Body of pancreas (tissue), 4 donors: Measurements from ENCODE around the gene CANT1. TPM values are rescaled to one million over a fixed set of nuclear protein-coding genes. Genes with fewer than 3 reads are reported as not detected.
"Not testable (repeated sequence)": the region's sequence is repeated elsewhere in the genome, so short reads cannot be mapped to it uniquely, and the experiment has no call there.

Source experiments
- ATAC-seq: fragments of 150-250 bp; one replicate; pipeline ENCODE4 v1.9.1; 2016
- DNase-seq, 4 donors: peaks; one replicate each; pipeline ENCODE4 v3.0.0-alpha.2; 2019
- H3K27ac ChIP-seq, 4 donors: fragments of 200-600 bp; sonication (generic); 1 replicate in 3 of 4; 2 replicates in 1 of 4; pipeline versions ENCODE4 v1.5.1 to v1.6.1; 2016 to 2019; ENCODE audit warnings: mild to moderate bottlenecking in 1 of 4, mixed read lengths in 1 of 4, moderate library complexity in 1 of 4
- H3K27me3 ChIP-seq, 2 donors: fragments of 200-600 bp; sonication (generic); one replicate each; pipeline ENCODE4 v1.6.0; 2016; ENCODE audit warnings: mild to moderate bottlenecking in 1 of 2
- H3K36me3 ChIP-seq, 2 donors: fragments of 200-600 bp; sonication (generic); replicated peaks in 1 of 2; 2 replicates each; pipeline ENCODE4 v1.5.1; 2016; ENCODE audit warnings: low read depth in 2 of 2; ENCODE audit not compliant: insufficient read depth in 1 of 2
- H3K4me1 ChIP-seq: fragments of 200-600 bp; sonication (generic); one replicate; pipeline ENCODE4 v1.6.0; 2016
- H3K4me3 ChIP-seq, 2 donors: fragments of 200-600 bp; sonication (generic); 1 replicate in 1 of 2; 2 replicates in 1 of 2; pipeline ENCODE4 v1.5.1; 2016 to 2019
- H3K9me3 ChIP-seq, 3 donors: fragments of 200-600 bp; sonication (generic); 1 replicate in 2 of 3; 2 replicates in 1 of 3; pipeline ENCODE4 v1.5.1; 2016
- CTCF ChIP-seq, 7 experiments: fragments of 450-650 bp in 4 of 7; fragments of 200-600 bp in 3 of 7; sonication (generic) in 3 of 7; IDR thresholded peaks; one replicate each; pipeline ENCODE4 v1.5.1; 2016 to 2019; ENCODE audit warnings: antibody characterized with exemption in 7 of 7
- POLR2A ChIP-seq, 3 donors: fragments of 450-650 bp; IDR thresholded peaks; one replicate each; pipeline ENCODE4 v1.6.1; 2016; ENCODE audit warnings: antibody characterized with exemption in 3 of 3, mild to moderate bottlenecking in 2 of 3
- WGBS, 2 donors: methylation state at CpG; one replicate each; pipeline ENCODE4 v1.1.5; 2017; 5-methylcytosine and 5-hydroxymethylcytosine counted together
- intact Hi-C: fragments of 100-400 bp; cut with DNase I; formaldehyde crosslinking; loops from one replicate; pipeline ENCODE4 v1.15.1; 2023
- total RNA-seq, 2 donors: library from RNA; depleted of rRNA; stranded (reverse); fragments of >200 nt; gene quantifications; one replicate each; pipeline ENCODE4 v1.1.0, GENCODE V29; 2016

CANT1 gene
- total RNA-seq, 2 donors from 2014 or later, result 12.5 to 17.5 TPM

GRCh38 chr17:79033046-79033616, 23.6 kb upstream of the CANT1 start:
- H3K4me1 ChIP-seq, result peaks cover 7% of the 10 kb centered on the region
- no peaks in the 10 kb centered on the region for H3K36me3 ChIP-seq
- H3K9me3 ChIP-seq, result no peaks in the 10 kb centered on the region
- DNase-seq (no peak), ATAC-seq (no peak)
- H3K4me3 ChIP-seq, result no peak overlapping the region
- TF ChIP-seq POLR2A (IDR thresholded peaks at IDR 0.05) (no peak), CTCF (IDR thresholded peaks at IDR 0.05) (no peak)
- H3K27ac ChIP-seq, result no peak overlapping the region
- 79 to 94% methylated on average over 9 of the region's 9 CpGs for WGBS, 2 donors
- intact Hi-C loops, result no loop called here
- peaks cover 0 to 4% of the 10 kb centered on the region in 2 donors for H3K27me3 ChIP-seq

GRCh38 chr17:79031996-79032875, 22.7 kb upstream of the CANT1 start:
- WGBS, 2 donors, result 71 to 77% methylated on average over 25 to 26 of the region's 26 CpGs
- H3K36me3 ChIP-seq, result no peaks in the 10 kb centered on the region
- H3K9me3 ChIP-seq, result no peaks in the 10 kb centered on the region
- no peak overlapping the region for H3K4me3 ChIP-seq
- no peak for TF ChIP-seq POLR2A (IDR thresholded peaks at IDR 0.05)
- TF ChIP-seq CTCF (IDR thresholded peaks at IDR 0.05), result no peak
- ATAC-seq, result no peak
- H3K4me1 ChIP-seq, result peaks cover 16% of the 10 kb centered on the region
- H3K27me3 ChIP-seq, result peaks cover 0 to 11% of the 10 kb centered on the region in 2 donors
- intact Hi-C loops, result no loop called here
- H3K27ac ChIP-seq, result no peak overlapping the region
- no peak for DNase-seq

GRCh38 chr17:79030636-79031035, 21.1 kb upstream of the CANT1 start:
- H3K36me3 ChIP-seq, H3K27ac ChIP-seq, DNase-seq, intact Hi-C loops, H3K4me3 ChIP-seq, ATAC-seq, H3K9me3 ChIP-seq: not testable (repeated sequence)
- WGBS, 2 donors, result 80 to 87% methylated on average over 12 of the region's 12 CpGs
- H3K27me3 ChIP-seq, result peaks cover 0 to 11% of the 10 kb centered on the region in 2 donors
- H3K4me1 ChIP-seq, result peaks cover 29% of the 10 kb centered on the region

- Histone ChIP-seq H3K27ac (no peak overlapping the region), H3K4me1 (peaks cover 40% of the 10 kb centered on the region), H3K27me3 (peaks cover 0 to 11% of the 10 kb centered on the region in 2 donors), H3K4me3 (no peak overlapping the region), H3K36me3 (no peaks in the 10 kb centered on the region), H3K9me3 (no peaks in the 10 kb centered on the region)
- no peak for DNase-seq
- no peak for TF ChIP-seq POLR2A (IDR thresholded peaks at IDR 0.05)
- TF ChIP-seq CTCF (IDR thresholded peaks at IDR 0.05), result no peak
- ATAC-seq, result no peak
- 74 to 79% methylated on average over 9 to 16 of the region's 16 CpGs for WGBS, 2 donors
- intact Hi-C loops, result no loop called here
These were observed 19.9 kb upstream of the CANT1 start for GRCh38 chr17:79029327-79030009.
